NCI-H82 treated with DMSO at 0.1 percent for 48 hours (cell line): ENCODE measurements around the gene CD27.

Experiments
- DNase-seq: peaks from one replicate; lab custom pipeline; 2025; ENCODE audit not compliant: unreplicated experiment; lab: John Stamatoyannopoulos, UW

Gene CD27

GRCh38 chr12:6434205-6435140 is 10.3 kb upstream of the CD27 start:
- no peak for DNase-seq

GRCh38 chr12:6435961-6436715 is 8.6 kb upstream of the CD27 start:
- DNase-seq = no peak

DNA sequence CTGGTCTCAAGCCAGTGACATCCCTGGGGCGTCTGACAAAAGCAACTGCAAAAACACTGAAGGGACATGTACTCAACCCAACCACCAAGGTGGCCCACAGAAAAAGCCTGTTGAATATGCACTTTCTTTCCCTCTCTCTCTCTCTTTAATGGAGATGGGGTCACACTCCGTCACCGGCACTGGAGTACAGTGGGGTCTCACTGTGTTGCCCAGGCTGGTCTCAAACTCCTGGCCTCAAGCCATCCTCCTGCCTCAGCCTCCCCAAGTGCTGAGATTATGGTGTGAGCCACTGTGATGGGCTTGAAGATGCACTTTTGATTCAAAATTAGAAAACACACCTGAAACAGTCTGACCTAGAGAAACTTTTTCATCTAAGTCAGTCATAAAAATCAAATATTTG is 7.2 kb upstream of the CD27 start:
- no peak for DNase-seq

DNA sequence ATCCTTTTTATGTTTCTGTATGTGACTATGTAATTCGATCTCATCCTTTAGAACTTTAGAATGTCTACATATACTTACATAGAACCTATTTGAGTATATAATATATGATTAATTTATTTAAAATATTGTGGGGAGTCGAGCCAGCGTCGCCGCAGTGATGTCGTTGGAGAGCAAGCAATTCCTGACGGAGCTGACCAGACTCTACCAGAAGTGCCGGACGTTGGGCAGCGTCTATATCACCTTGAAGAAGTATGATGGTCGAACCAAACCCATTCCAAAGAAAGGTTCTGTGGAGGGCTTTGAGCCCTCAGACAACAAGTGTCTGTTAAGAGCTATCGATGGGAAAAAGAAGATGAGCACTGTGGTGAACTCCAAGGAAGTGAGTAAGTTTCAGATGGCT is 6.4 kb upstream of the CD27 start:
- DNase-seq = no peak

- no peak for DNase-seq
Measured at GRCh38 chr12:6440391-6440790, 4.4 kb upstream of the CD27 start.

DNA sequence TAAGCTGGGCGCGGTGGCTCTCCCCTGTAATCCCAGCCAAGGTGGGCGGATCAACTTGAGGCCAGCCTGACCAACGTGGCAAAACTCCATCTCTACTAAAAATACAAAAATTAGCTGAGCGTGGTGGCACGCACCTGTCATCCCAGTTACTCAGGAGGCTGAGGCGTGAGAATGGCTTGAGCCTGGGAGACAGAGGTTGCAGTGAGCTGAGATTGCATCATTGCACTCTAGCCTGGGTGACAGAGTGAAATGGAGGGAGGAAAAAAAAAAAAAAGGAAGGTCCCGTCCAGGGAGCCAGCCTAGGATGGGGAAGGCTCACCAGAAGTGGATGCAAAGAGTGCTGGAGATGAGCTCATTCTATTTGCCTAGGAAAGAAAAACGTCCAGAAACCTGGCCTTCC is 1.9 kb upstream of the CD27 start:
- no peak for DNase-seq

GRCh38 chr12:6443361-6443983 is 1.3 kb upstream of the CD27 start:
- DNase-seq = no peak

- DNase-seq = no peak
Measured at GRCh38 chr12:6444031-6444430, 724 bp upstream of the CD27 start.

GRCh38 chr12:6450091-6450868 is 5.5 kb downstream of the CD27 start:
- peak; percentile 87 for DNase-seq

- DNase-seq = no peak
Measured at GRCh38 chr12:6450869-6451347, 6.2 kb downstream of the CD27 start.

DNA sequence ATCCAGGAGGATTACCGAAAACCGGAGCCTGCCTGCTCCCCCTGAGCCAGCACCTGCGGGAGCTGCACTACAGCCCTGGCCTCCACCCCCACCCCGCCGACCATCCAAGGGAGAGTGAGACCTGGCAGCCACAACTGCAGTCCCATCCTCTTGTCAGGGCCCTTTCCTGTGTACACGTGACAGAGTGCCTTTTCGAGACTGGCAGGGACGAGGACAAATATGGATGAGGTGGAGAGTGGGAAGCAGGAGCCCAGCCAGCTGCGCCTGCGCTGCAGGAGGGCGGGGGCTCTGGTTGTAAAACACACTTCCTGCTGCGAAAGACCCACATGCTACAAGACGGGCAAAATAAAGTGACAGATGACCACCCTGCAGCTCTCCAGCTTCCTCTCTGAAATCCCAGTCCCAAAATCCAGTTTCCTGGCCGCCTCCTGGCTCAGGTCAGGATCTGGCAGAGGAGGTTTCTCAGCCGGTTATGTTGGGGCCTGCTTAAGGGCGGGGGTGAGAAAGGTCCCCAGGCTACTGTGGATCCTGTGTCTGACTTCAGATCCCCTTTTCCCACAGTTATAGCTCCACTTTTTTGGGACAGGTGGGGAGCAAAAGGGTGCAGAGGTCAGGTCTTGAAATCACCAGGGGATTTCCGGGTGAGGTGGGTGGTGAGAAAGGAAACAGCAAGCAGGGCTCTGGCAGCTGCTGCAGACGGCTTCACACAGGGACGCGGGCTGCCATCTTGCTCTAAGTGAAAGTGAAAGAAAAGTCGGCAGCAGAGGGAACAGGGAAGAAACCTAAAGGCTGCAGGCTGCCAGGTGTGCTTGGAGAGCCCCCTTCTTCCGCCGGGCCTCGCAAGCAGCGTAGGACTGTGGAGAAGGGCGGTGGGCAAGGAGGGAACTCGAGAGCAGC is 6.8 kb downstream of the CD27 start, which contains the start of gene TAPBPL:
Gene TAPBPL, plus strand, starts transcription at position 695 of the 897 bp plus-strand sequence. CDS start 207 bp downstream, outside the sequence.
- DNase-seq = peak; percentile 85

- no peak for DNase-seq
Measured at GRCh38 chr12:6452245-6452943, 7.6 kb downstream of the CD27 start.

DNA sequence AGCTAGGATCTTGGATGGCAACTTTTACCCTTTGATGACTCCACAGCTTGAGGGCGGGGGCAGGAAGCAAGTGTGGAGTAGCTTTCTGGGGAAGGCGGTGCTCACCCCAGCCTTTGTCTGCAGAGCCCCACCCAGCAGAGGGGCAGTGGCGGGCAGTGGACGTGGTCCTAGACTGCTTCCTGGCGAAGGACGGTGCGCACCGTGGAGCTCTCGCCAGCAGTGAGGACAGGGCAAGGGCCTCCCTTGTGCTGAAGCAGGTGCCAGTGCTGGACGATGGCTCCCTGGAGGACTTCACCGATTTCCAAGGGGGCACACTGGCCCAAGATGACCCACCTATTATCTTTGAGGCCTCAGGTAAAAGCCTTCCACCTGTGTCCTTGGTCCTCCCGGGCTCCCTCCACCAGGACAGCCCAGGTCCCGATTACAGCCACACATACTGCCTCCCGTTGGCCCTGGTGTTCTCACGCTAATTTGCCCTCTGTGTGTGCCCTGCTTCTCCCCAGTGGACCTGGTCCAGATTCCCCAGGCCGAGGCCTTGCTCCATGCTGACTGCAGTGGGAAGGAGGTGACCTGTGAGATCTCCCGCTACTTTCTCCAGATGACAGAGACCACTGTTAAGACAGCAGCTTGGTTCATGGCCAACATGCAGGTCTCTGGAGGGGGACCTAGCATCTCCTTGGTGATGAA is 8.3 kb downstream of the CD27 start:
- DNase-seq = no peak

DNA sequence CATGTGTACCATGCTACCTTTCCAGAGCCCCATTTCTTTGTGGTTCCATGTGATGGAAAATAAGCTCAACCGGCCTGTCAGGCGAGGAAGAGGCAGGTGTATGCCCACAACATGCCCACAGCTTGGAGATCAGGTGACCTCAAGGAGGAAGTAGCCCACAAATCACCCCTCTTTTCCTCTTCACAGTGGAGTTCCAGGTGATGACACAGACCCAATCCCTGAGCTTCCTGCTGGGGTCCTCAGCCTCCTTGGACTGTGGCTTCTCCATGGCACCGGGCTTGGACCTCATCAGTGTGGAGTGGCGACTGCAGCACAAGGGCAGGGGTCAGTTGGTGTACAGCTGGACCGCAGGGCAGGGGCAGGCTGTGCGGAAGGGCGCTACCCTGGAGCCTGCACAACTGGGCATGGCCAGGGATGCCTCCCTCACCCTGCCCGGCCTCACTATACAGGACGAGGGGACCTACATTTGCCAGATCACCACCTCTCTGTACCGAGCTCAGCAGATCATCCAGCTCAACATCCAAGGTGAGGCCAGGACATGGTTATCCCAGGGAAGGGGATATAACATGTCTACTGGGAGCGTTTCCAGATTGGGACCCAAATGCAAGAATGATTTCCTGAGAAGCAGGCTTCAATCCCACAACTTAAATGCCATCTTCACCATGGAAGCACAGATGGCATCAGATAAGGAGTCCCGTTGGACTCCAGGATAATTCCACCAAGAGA is 12.6 kb downstream of the CD27 start:
- DNase-seq = no peak

GRCh38 chr12:6458281-6459003 is 13.7 kb downstream of the CD27 start:
- no peak for DNase-seq

GRCh38 chr12:6459004-6459337 is 14.2 kb downstream of the CD27 start:
- DNase-seq = peak; percentile 34

- no peak for DNase-seq
Measured at GRCh38 chr12:6460751-6461371, 16.1 kb downstream of the CD27 start.
